ENCODE data around the gene SETDB2.

SETDB2 gene

GRCh38 chr13:49428041-49428763 is 15.9 kb upstream of the SETDB2 start:
- no CpG with 5 or more reads among the region's 2 CpGs for WGBS, 2 donors (ENCODE audit: extremely low coverage in 2 of 2, insufficient read length in 2 of 2, insufficient replicate concordance in 1 of 2)
- H2BK5ac ChIP-seq (ENCODE audit: low read length), result no peak overlapping the region
- H3K23ac ChIP-seq (ENCODE audit: low read depth, low read length, poor library complexity), result no peak overlapping the region
- no peak overlapping the region for H3K4me2 ChIP-seq (ENCODE audit: insufficient read depth, low read length, poor library complexity, severe bottlenecking)
- DNase-seq (ENCODE audit: low spot score), result no peak
- no peak overlapping the region for H3K4ac ChIP-seq (ENCODE audit: low read length)
- no peak overlapping the region for H3K18ac ChIP-seq (ENCODE audit: low read length)
- no peak overlapping the region for H2AFZ ChIP-seq (ENCODE audit: low read length)
- H3K9me3 ChIP-seq (replicated peaks in 1 of 2; ENCODE audit: control insufficient read depth in 2 of 2, insufficient read depth in 1 of 2, low read depth in 1 of 2, low read length in 2 of 2), result no peaks in the 10 kb centered on the region
- no peaks in the 10 kb centered on the region for H3K79me1 ChIP-seq (ENCODE audit: low read depth, low read length)
- H3K4me3 ChIP-seq (ENCODE audit: low read length in 2 of 2), result no peak overlapping the region
- H3K27ac ChIP-seq (replicated peaks; ENCODE audit: low read length), result no peak overlapping the region
- no peak overlapping the region for H2BK120ac ChIP-seq (ENCODE audit: low read depth, low read length)
- no peak overlapping the region for H4K91ac ChIP-seq (ENCODE audit: low read depth, low read length, poor library complexity)
- no peak overlapping the region for H2BK12ac ChIP-seq (ENCODE audit: low read length)
- no peaks in the 10 kb centered on the region for H3K27me3 ChIP-seq (ENCODE audit: control insufficient read depth in 3 of 3, insufficient read depth in 3 of 3, low read depth in 1 of 3, low read length in 3 of 3)
- no peak overlapping the region for H3K9ac ChIP-seq (ENCODE audit: low read depth, low read length, poor library complexity)
- no peaks in the 10 kb centered on the region for H3K4me1 ChIP-seq (ENCODE audit: control insufficient read depth in 2 of 2, insufficient read depth in 1 of 2, low read depth in 1 of 2, low read length in 2 of 2)
- no peak overlapping the region for H2BK15ac ChIP-seq (ENCODE audit: low read length)
- H4K8ac ChIP-seq (ENCODE audit: low read depth, low read length), result no peak overlapping the region
- no peak overlapping the region for H3K14ac ChIP-seq (ENCODE audit: low read length)
- H3K36me3 ChIP-seq (replicated peaks in 1 of 2; ENCODE audit: control insufficient read depth in 2 of 2, insufficient read depth in 2 of 2, low read length in 2 of 2), result peaks cover 0 to 13% of the 10 kb centered on the region in 2 donors
- no peak overlapping the region for H2AK5ac ChIP-seq (ENCODE audit: low read depth, low read length)

- Histone ChIP-seq H3K23ac (ENCODE audit: low read depth, low read length, poor library complexity) (no peak overlapping the region), H3K14ac (ENCODE audit: low read length) (no peak overlapping the region), H3K9me3 (replicated peaks in 1 of 2; ENCODE audit: control insufficient read depth in 2 of 2, insufficient read depth in 1 of 2, low read depth in 1 of 2, low read length in 2 of 2) (no peaks in the 10 kb centered on the region), H2AFZ (ENCODE audit: low read length) (no peak overlapping the region), H3K79me1 (ENCODE audit: low read depth, low read length) (no peaks in the 10 kb centered on the region), H3K4me3 (ENCODE audit: low read length in 2 of 2) (no peak overlapping the region), H2BK120ac (ENCODE audit: low read depth, low read length) (no peak overlapping the region), H4K8ac (ENCODE audit: low read depth, low read length) (no peak overlapping the region), H3K9ac (ENCODE audit: low read depth, low read length, poor library complexity) (no peak overlapping the region), H2BK12ac (ENCODE audit: low read length) (no peak overlapping the region), H2BK15ac (ENCODE audit: low read length) (no peak overlapping the region), H3K4ac (ENCODE audit: low read length) (no peak overlapping the region), H2AK5ac (ENCODE audit: low read depth, low read length) (no peak overlapping the region), H3K27ac (replicated peaks; ENCODE audit: low read length) (no peak overlapping the region), H3K36me3 (replicated peaks in 1 of 2; ENCODE audit: control insufficient read depth in 2 of 2, insufficient read depth in 2 of 2, low read length in 2 of 2) (peaks cover 0 to 15% of the 10 kb centered on the region in 2 donors), H3K18ac (ENCODE audit: low read length) (no peak overlapping the region), H2BK5ac (ENCODE audit: low read length) (no peak overlapping the region), H3K4me1 (ENCODE audit: control insufficient read depth in 2 of 2, insufficient read depth in 1 of 2, low read depth in 1 of 2, low read length in 2 of 2) (no peaks in the 10 kb centered on the region), H3K4me2 (ENCODE audit: insufficient read depth, low read length, poor library complexity, severe bottlenecking) (no peak overlapping the region), H3K27me3 (ENCODE audit: control insufficient read depth in 3 of 3, insufficient read depth in 3 of 3, low read depth in 1 of 3, low read length in 3 of 3) (no peaks in the 10 kb centered on the region), H4K91ac (ENCODE audit: low read depth, low read length, poor library complexity) (no peak overlapping the region)
- no peak for DNase-seq (ENCODE audit: low spot score)
- WGBS, 2 donors (ENCODE audit: extremely low coverage in 2 of 2, insufficient read length in 2 of 2, insufficient replicate concordance in 1 of 2), result no CpG with 5 or more reads among the region's 1 CpG
Measured at GRCh38 chr13:49429121-49429520, 15.0 kb upstream of the SETDB2 start.

GRCh38 chr13:49435992-49436391 is 8.1 kb upstream of the SETDB2 start:
- Histone ChIP-seq H3K27ac (replicated peaks; ENCODE audit: low read length) (no peak overlapping the region), H3K4me2 (ENCODE audit: insufficient read depth, low read length, poor library complexity, severe bottlenecking) (no peak overlapping the region), H3K36me3 (replicated peaks in 1 of 2; ENCODE audit: control insufficient read depth in 2 of 2, insufficient read depth in 2 of 2, low read length in 2 of 2) (peaks cover 0 to 15% of the 10 kb centered on the region in 2 donors), H3K9ac (ENCODE audit: low read depth, low read length, poor library complexity) (no peak overlapping the region), H2BK12ac (ENCODE audit: low read length) (no peak overlapping the region), H4K91ac (ENCODE audit: low read depth, low read length, poor library complexity) (no peak overlapping the region), H4K8ac (ENCODE audit: low read depth, low read length) (no peak overlapping the region), H2AFZ (ENCODE audit: low read length) (no peak overlapping the region), H3K4me3 (ENCODE audit: low read length in 2 of 2) (no peak overlapping the region), H3K27me3 (ENCODE audit: control insufficient read depth in 3 of 3, insufficient read depth in 3 of 3, low read depth in 1 of 3, low read length in 3 of 3) (no peaks in the 10 kb centered on the region), H2AK5ac (ENCODE audit: low read depth, low read length) (no peak overlapping the region), H3K4ac (ENCODE audit: low read length) (no peak overlapping the region), H2BK120ac (ENCODE audit: low read depth, low read length) (no peak overlapping the region), H3K4me1 (ENCODE audit: control insufficient read depth in 2 of 2, insufficient read depth in 1 of 2, low read depth in 1 of 2, low read length in 2 of 2) (no peaks in the 10 kb centered on the region), H3K23ac (ENCODE audit: low read depth, low read length, poor library complexity) (no peak overlapping the region), H3K79me1 (ENCODE audit: low read depth, low read length) (no peaks in the 10 kb centered on the region), H3K18ac (ENCODE audit: low read length) (no peak overlapping the region), H3K9me3 (replicated peaks in 1 of 2; ENCODE audit: control insufficient read depth in 2 of 2, insufficient read depth in 1 of 2, low read depth in 1 of 2, low read length in 2 of 2) (no peaks in the 10 kb centered on the region), H2BK15ac (ENCODE audit: low read length) (no peak overlapping the region), H3K14ac (ENCODE audit: low read length) (no peak overlapping the region), H2BK5ac (ENCODE audit: low read length) (no peak overlapping the region)
- WGBS, 2 donors (ENCODE audit: extremely low coverage in 2 of 2, insufficient read length in 2 of 2, insufficient replicate concordance in 1 of 2), result no CpG with 5 or more reads among the region's 1 CpG
- no peak for DNase-seq (ENCODE audit: low spot score)

DNA sequence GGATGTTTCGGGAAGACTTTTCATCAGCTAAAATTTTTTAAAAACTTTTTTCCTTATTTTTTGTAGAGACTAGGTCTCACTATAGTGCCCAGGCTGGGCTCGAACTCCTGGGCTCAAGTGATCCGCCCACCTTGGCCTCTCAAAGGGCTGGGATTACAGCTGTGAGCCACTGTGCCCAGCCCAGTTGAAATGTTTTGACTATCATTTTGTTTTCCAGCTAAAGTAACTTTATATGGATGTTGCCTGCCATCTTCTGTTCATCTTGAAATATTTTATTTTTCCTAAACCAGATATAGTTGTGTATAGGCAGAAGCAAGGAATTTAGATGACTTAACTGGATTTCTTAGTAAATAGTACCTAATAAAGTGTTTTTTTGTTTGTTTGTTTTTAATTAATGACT is 7.2 kb upstream of the SETDB2 start:
- no peak for DNase-seq (ENCODE audit: low spot score)

More for the DNA sequence above, 7.2 kb upstream of the SETDB2 start:
- Histone ChIP-seq H4K91ac (ENCODE audit: low read depth, low read length, poor library complexity) (no peak overlapping the region), H3K9me3 (replicated peaks in 1 of 2; ENCODE audit: control insufficient read depth in 2 of 2, insufficient read depth in 1 of 2, low read depth in 1 of 2, low read length in 2 of 2) (no peaks in the 10 kb centered on the region), H3K14ac (ENCODE audit: low read length) (no peak overlapping the region), H3K27ac (replicated peaks; ENCODE audit: low read length) (no peak overlapping the region), H3K4ac (ENCODE audit: low read length) (no peak overlapping the region), H3K4me2 (ENCODE audit: insufficient read depth, low read length, poor library complexity, severe bottlenecking) (no peak overlapping the region), H3K23ac (ENCODE audit: low read depth, low read length, poor library complexity) (no peak overlapping the region), H2BK15ac (ENCODE audit: low read length) (no peak overlapping the region), H2BK5ac (ENCODE audit: low read length) (no peak overlapping the region), H3K9ac (ENCODE audit: low read depth, low read length, poor library complexity) (no peak overlapping the region), H3K79me1 (ENCODE audit: low read depth, low read length) (no peaks in the 10 kb centered on the region), H3K27me3 (ENCODE audit: control insufficient read depth in 3 of 3, insufficient read depth in 3 of 3, low read depth in 1 of 3, low read length in 3 of 3) (no peaks in the 10 kb centered on the region), H2BK12ac (ENCODE audit: low read length) (no peak overlapping the region), H2BK120ac (ENCODE audit: low read depth, low read length) (no peak overlapping the region), H3K4me1 (ENCODE audit: control insufficient read depth in 2 of 2, insufficient read depth in 1 of 2, low read depth in 1 of 2, low read length in 2 of 2) (no peaks in the 10 kb centered on the region), H2AFZ (ENCODE audit: low read length) (no peak overlapping the region), H3K4me3 (ENCODE audit: low read length in 2 of 2) (no peak overlapping the region), H4K8ac (ENCODE audit: low read depth, low read length) (no peak overlapping the region), H2AK5ac (ENCODE audit: low read depth, low read length) (no peak overlapping the region), H3K18ac (ENCODE audit: low read length) (no peak overlapping the region), H3K36me3 (replicated peaks in 1 of 2; ENCODE audit: control insufficient read depth in 2 of 2, insufficient read depth in 2 of 2, low read length in 2 of 2) (peaks cover 0 to 17% of the 10 kb centered on the region in 2 donors)
- no CpG with 5 or more reads among the region's 3 CpGs for WGBS, 2 donors (ENCODE audit: extremely low coverage in 2 of 2, insufficient read length in 2 of 2, insufficient replicate concordance in 1 of 2)

Measured in neuronal stem cell (in vitro differentiated cells).